Posterior vena cava (tissue), 2 donors: Measurements from ENCODE around the gene CELF4. TPM values are rescaled to one million over a fixed set of nuclear protein-coding genes. Genes with fewer than 3 reads are reported as not detected.
"Not testable (repeated sequence)": the region's sequence is repeated elsewhere in the genome, so short reads cannot be mapped to it uniquely, and the experiment has no call there.

Source experiments
- DNase-seq: peaks from one replicate; pipeline ENCODE4 v3.0.0-alpha.2; 2020; ENCODE audit warnings: low spot score
- intact Hi-C, 2 donors: fragments of 100-400 bp; cut with DNase I; formaldehyde crosslinking; loops; one replicate each; pipeline versions ENCODE4 v1.14.1 to v1.14.2; 2022 to 2023
- total RNA-seq, 2 donors: library from RNA; stranded (reverse); fragmentation: NEBNext Ultra II Directional; extraction: Animal tissue kit (Norgen Biotek cat#: 25700); gene quantifications; one replicate each; pipeline ENCODE4 v1.2.1, GENCODE V29; 2021
- donor health status: DM: yes; HTN: yes; CAD: no.
- donor health status: DM: yes; HTN: yes; CAD: no.

The CELF4 gene
- total RNA-seq, 2 donors from 2014 or later = not detected

- DNase-seq = no peak
- intact Hi-C loops = loop anchor here in 1 of 2 donors (10.0 kb wide), 1 partner anchor 80 kb away; no protein-coding TSS in a partner anchor
Observed at GRCh38 chr18:37484983-37485834, 80.4 kb downstream of the CELF4 start.

GRCh38 chr18:37483984-37484819, 81.4 kb downstream of the CELF4 start:
- no peak for DNase-seq
- intact Hi-C loops = loop anchor here in 1 of 2 donors (10.0 kb wide), 1 partner anchor 79 kb away; no protein-coding TSS in a partner anchor

- intact Hi-C loops = loop anchor here in 1 of 2 donors (10.0 kb wide), 1 partner anchor 79 kb away; no protein-coding TSS in a partner anchor
Observed at GRCh38 chr18:37483221-37483971, 82.2 kb downstream of the CELF4 start.

GRCh38 chr18:37482433-37482832, 83.2 kb downstream of the CELF4 start:
- intact Hi-C loops = loop anchor here in 1 of 2 donors (10.0 kb wide), 1 partner anchor 78 kb away; no protein-coding TSS in a partner anchor
- no peak for DNase-seq

More at GRCh38 chr18:37483221-37483971, 82.2 kb downstream of the CELF4 start:
- no peak for DNase-seq

- intact Hi-C loops = loop anchor here in 1 of 2 donors (10.0 kb wide), 1 partner anchor 77 kb away; no protein-coding TSS in a partner anchor
- DNase-seq = no peak
Observed at GRCh38 chr18:37482002-37482401, 83.6 kb downstream of the CELF4 start.

- no peak for DNase-seq
- intact Hi-C loops = loop anchor here in 1 of 2 donors (10.0 kb wide), 1 partner anchor 77 kb away; no protein-coding TSS in a partner anchor
Observed at GRCh38 chr18:37481491-37481890, 84.1 kb downstream of the CELF4 start.

- DNase-seq = no peak
- intact Hi-C loops = loop anchor here in 1 of 2 donors (10.0 kb wide), 1 partner anchor 76 kb away; no protein-coding TSS in a partner anchor
Observed at GRCh38 chr18:37481072-37481471, 84.5 kb downstream of the CELF4 start.

GRCh38 chr18:37476611-37477295, 88.8 kb downstream of the CELF4 start:
- no peak for DNase-seq
- intact Hi-C loops = loop anchor here in 1 of 2 donors (5.0 kb wide), 1 partner anchor 1809 kb away; no protein-coding TSS in a partner anchor

GRCh38 chr18:37476182-37476581, 89.4 kb downstream of the CELF4 start:
- intact Hi-C loops = loop anchor here in 1 of 2 donors (5.0 kb wide), 1 partner anchor 1809 kb away; no protein-coding TSS in a partner anchor
- DNase-seq = no peak

GRCh38 chr18:37473195-37473840, 92.3 kb downstream of the CELF4 start:
- intact Hi-C loops = no loop called here
- DNase-seq = no peak

- intact Hi-C loops = no loop called here
- DNase-seq = no peak
Observed at GRCh38 chr18:37471637-37472036, 94.0 kb downstream of the CELF4 start.

- intact Hi-C loops = no loop called here
- no peak for DNase-seq
Observed at GRCh38 chr18:37470986-37471385, 94.6 kb downstream of the CELF4 start.

- DNase-seq = no peak
- intact Hi-C loops = no loop called here
Observed at GRCh38 chr18:37467002-37467662, 98.5 kb downstream of the CELF4 start.

GRCh38 chr18:37465958-37466357, 99.6 kb downstream of the CELF4 start:
- intact Hi-C loops = no loop called here
- DNase-seq = no peak

GRCh38 chr18:37464257-37464656, 101.3 kb downstream of the CELF4 start:
- intact Hi-C loops = no loop called here
- no peak for DNase-seq

GRCh38 chr18:37461329-37461728, 104.3 kb downstream of the CELF4 start:
- intact Hi-C loops, DNase-seq: not testable (repeated sequence)

- no peak for DNase-seq
- intact Hi-C loops = no loop called here
Observed at GRCh38 chr18:37460604-37461003, 105.0 kb downstream of the CELF4 start.
